ENCODE data around the gene ZHX3. TPM values are rescaled to one million over a fixed set of nuclear protein-coding genes. Genes with fewer than 3 reads are reported as not detected.
A peak's percentile ranks its signal among the peaks of the same experiment; 100 is the strongest.

Gene ZHX3
- total RNA-seq, 4 donors from 2014 or later: 47.1 to 58.6 (median 50.7) TPM

DNA sequence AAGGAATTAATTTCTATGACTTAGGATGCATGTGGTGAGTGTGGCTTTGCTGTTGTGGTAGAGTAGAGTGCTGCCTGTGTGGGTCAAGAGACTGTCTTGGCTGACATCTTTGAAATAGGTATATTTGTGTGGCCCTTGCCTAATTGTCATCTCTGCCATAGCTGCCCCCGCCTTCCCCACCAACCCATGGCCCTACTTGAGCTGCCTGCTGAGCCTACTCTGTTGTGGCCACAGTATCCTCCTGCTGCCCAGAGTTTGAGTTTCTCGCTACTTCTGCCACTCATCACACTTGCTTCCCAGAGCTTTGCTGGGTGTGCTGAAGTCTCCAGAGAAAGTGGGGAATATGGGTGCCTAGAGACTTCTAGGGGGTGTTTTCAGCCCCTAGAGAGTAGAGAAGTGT, 172.2 kb downstream of the ZHX3 start:
- Histone ChIP-seq H3K36me3 (peaks cover 0 to 8% (median 0%) of the 10 kb centered on the region in 3 donors), H3K4me3 (no peak overlapping the region), H3K9me3 (no peaks in the 10 kb centered on the region), H3K27me3 (no peaks in the 10 kb centered on the region), H3K27ac (peak overlapping the region in 1 of 4 donors; percentile 78), H3K4me1 (peaks cover 0 to 92% (median 67%) of the 10 kb centered on the region in 4 donors)
- 94 to 97% methylated on average over 2 of the region's 2 CpGs for WGBS, 2 donors
- no peak for DNase-seq (ENCODE audit: low spot score in 2 of 2)
- TF ChIP-seq EP300 (IDR thresholded peaks at IDR 0.05) (no peak), POLR2A (IDR thresholded peaks at IDR 0.05) (no peak)
- TF ChIP-seq, protein P1, sequence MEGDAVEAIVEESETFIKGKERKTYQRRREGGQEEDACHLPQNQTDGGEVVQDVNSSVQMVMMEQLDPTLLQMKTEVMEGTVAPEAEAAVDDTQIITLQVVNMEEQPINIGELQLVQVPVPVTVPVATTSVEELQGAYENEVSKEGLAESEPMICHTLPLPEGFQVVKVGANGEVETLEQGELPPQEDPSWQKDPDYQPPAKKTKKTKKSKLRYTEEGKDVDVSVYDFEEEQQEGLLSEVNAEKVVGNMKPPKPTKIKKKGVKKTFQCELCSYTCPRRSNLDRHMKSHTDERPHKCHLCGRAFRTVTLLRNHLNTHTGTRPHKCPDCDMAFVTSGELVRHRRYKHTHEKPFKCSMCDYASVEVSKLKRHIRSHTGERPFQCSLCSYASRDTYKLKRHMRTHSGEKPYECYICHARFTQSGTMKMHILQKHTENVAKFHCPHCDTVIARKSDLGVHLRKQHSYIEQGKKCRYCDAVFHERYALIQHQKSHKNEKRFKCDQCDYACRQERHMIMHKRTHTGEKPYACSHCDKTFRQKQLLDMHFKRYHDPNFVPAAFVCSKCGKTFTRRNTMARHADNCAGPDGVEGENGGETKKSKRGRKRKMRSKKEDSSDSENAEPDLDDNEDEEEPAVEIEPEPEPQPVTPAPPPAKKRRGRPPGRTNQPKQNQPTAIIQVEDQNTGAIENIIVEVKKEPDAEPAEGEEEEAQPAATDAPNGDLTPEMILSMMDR (IDR thresholded peaks at IDR 0.05): no peak

DNA sequence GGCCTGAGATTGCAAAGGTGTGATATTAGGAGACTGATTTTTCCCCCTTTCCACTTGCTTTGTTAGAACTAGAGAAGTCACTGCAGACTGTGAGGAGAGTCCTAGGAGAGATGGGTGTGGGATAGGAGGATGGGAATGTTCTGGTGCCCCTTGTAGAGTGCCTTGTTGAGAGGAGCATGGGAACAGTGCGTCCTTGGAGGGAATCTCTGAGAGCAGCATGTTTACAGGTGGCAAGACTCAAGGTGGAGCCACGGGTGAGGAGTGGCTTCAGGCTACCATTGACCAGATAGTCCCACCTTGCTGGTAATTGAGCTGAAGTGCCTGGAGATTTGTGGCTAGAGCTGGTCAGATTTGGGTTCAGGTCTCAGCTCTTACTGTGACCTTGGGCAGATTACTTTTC, 174.2 kb downstream of the ZHX3 start:
- Histone ChIP-seq H3K36me3 (peaks cover 0 to 8% (median 0%) of the 10 kb centered on the region in 3 donors), H3K4me1 (peaks cover 0 to 98% (median 77%) of the 10 kb centered on the region in 4 donors), H3K27ac (peak overlapping the region in 2 of 4 donors; percentile 94 to 100), H3K27me3 (no peaks in the 10 kb centered on the region), H3K4me3 (no peak overlapping the region), H3K9me3 (no peaks in the 10 kb centered on the region)
- WGBS, 2 donors: 50 to 81% methylated on average over 2 of the region's 2 CpGs
- TF ChIP-seq, protein P1 (IDR thresholded peaks at IDR 0.05): no peak
- TF ChIP-seq EP300 (IDR thresholded peaks at IDR 0.05): no peak
- no peak for TF ChIP-seq POLR2A (IDR thresholded peaks at IDR 0.05)
- no peak for DNase-seq (ENCODE audit: low spot score in 2 of 2)

DNA sequence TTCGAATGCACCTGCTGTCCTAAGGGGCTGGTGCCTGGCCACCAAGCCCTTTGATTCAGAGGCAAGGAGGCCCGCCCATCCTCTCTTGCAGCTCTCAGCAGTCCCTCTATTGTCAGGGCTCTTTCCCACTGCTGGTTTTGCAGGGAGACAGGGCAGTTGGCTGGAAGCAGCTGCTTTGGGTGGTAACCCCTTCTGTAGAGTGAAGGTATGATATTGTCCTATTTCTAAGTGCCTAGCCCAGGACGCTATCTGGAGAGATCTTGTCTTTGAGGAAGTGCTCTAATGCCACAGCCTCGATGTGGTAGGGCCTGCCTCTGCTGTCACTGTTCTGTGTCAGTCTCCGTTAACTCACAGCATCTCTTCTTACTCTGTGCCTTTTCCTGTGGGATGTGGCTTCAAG, 174.6 kb downstream of the ZHX3 start:
- TF ChIP-seq POLR2A (IDR thresholded peaks at IDR 0.05): no peak
- TF ChIP-seq, protein P1 (IDR thresholded peaks at IDR 0.05): no peak
- no peak for TF ChIP-seq EP300 (IDR thresholded peaks at IDR 0.05)
- no peak overlapping the region for H3K4me3 ChIP-seq
- H3K27me3 ChIP-seq: no peaks in the 10 kb centered on the region
- no peak for DNase-seq (ENCODE audit: low spot score in 2 of 2)
- peaks cover 0 to 97% (median 74%) of the 10 kb centered on the region in 4 donors for H3K4me1 ChIP-seq
- peak overlapping the region in 2 of 4 donors; percentile 94 to 100 for H3K27ac ChIP-seq
- H3K9me3 ChIP-seq: no peaks in the 10 kb centered on the region
- 52 to 67% methylated on average over 5 of the region's 5 CpGs for WGBS, 2 donors
- H3K36me3 ChIP-seq: peaks cover 0 to 8% (median 0%) of the 10 kb centered on the region in 3 donors

DNA sequence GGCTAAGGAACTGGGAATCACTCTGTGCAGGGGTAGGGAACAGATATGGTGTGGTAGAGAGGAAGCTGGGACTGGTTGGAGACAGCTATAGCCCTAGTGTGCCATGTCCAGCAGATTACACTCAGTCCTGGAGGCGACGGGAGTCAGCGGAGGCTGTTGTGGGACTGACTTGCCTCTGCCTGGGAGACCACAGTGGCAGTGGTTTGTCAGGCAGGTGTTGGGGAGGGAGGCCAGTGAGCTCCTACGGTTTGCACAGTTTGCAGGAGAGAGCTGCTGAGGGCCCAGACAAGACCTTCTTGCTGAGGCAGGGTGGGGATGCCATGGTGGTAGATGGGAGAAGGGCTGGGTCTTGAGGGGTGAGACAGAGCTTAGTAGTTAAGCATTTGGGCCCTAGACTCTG, 175.3 kb downstream of the ZHX3 start:
- DNase-seq (ENCODE audit: low spot score in 2 of 2): no peak
- Histone ChIP-seq H3K4me3 (no peak overlapping the region), H3K36me3 (peaks cover 0 to 8% (median 0%) of the 10 kb centered on the region in 3 donors), H3K27ac (peak overlapping the region in 3 of 4 donors; percentile 59 to 100 (median 94)), H3K27me3 (no peaks in the 10 kb centered on the region), H3K9me3 (no peaks in the 10 kb centered on the region), H3K4me1 (peaks cover 0 to 90% (median 67%) of the 10 kb centered on the region in 4 donors)
- TF ChIP-seq POLR2A (IDR thresholded peaks at IDR 0.05): no peak
- TF ChIP-seq, protein P1 (IDR thresholded peaks at IDR 0.05): no peak
- TF ChIP-seq EP300 (IDR thresholded peaks at IDR 0.05): no peak
- 70 to 78% methylated on average over 4 of the region's 4 CpGs for WGBS, 2 donors

DNA sequence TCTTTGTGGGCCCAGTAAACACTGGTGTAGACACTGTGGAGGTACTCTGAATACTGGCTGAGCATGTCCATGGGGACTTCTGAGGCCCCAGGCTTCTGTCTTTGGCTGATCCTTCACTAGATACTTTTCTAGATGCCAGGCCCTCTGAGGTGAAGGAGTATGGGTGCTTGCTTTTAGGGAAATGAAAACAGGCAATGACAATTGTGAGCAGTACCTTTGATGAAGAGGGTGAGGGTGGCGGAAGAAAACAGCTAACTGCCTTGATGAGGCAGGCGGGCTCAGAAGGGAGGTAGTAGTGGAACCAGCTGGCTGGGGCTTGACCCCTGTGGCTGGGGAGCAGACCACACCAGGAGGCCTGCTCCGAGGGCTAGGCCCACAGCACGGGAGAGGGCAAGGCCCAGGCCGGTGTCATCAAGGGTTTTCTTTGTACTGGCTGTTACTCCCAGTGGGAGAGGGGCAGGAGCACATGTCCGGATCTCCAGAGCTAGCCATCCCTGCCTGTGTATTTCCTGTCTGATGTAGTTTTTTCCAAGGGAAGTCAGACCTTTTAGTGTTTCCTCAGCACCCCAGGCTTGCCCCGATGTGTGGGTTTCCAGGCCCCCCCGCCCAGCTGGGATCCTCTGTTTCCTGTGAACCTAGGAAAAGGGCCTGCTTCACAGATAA, 176.2 kb downstream of the ZHX3 start:
- Histone ChIP-seq H3K36me3 (peaks cover 0 to 8% (median 0%) of the 10 kb centered on the region in 3 donors), H3K9me3 (no peaks in the 10 kb centered on the region), H3K4me1 (peaks cover 0 to 84% (median 59%) of the 10 kb centered on the region in 4 donors), H3K4me3 (no peak overlapping the region), H3K27me3 (no peaks in the 10 kb centered on the region), H3K27ac (peak overlapping the region; percentile 45 to 100 (median 76))
- DNase-seq (ENCODE audit: low spot score in 2 of 2): peak; percentile 34 to 62
- 25 to 26% methylated on average over 7 of the region's 8 CpGs for WGBS, 2 donors
- TF ChIP-seq POLR2A (IDR thresholded peaks at IDR 0.05) (peak in 1 of 2 donors; percentile 28), EP300 (IDR thresholded peaks at IDR 0.05) (peak in 1 of 2 donors; percentile 51)
- TF ChIP-seq, protein P1 (IDR thresholded peaks at IDR 0.05): no peak
